PFSK-1 (cell line): ENCODE measurements around the gene TSLP.

Experiments used
- POLR2AphosphoS5 ChIP-seq: IDR thresholded peaks from 2 replicates; pipeline ENCODE4 v1.6.1; 2012; ENCODE audit warnings: low read depth, mild to moderate bottlenecking, control low read depth, low read length, moderate library complexity
- TF ChIP-seq, protein P1 (sequence below), 2 experiments: IDR thresholded peaks; 2 replicates each; pipeline versions ENCODE4 v1.6.1 to v1.8.0; 2011 to 2012; ENCODE audit warnings: low read depth in 2 of 2, low read length in 2 of 2, control low read depth in 1 of 2, inconsistent platforms in 1 of 2, mild to moderate bottlenecking in 1 of 2, moderate library complexity in 1 of 2; ENCODE audit not compliant: insufficient read depth in 1 of 2

DNA sequence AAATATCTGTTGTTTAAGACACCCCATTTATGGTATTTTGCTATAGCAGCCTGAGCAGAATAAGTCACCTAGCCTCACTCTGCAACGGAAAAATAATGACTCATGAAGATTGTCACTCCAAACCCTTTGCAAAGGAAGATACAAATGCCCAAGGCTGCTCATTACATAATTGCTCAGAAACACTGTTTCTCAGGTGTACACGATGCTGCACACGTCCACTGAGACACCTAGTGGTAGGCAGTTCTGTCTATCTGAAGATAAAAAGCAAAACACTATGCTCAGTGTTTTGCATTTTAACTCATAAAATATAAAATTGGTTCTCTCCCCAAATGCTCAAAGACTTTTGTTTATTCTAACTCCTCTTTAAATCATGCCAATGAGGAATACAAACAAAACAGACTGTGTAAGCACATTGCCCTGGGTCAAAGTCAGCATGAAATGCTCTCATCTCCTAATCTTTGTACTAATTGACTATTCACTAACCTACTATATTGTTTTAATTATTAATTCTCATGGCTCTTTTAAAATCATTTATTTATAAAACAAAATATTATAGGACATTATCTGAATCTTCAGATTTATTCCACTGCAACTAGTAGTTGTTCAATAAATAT lies 7.7 kb upstream of the TSLP start:
- no peak for TF ChIP-seq POLR2AphosphoS5
- TF ChIP-seq, protein P1, sequence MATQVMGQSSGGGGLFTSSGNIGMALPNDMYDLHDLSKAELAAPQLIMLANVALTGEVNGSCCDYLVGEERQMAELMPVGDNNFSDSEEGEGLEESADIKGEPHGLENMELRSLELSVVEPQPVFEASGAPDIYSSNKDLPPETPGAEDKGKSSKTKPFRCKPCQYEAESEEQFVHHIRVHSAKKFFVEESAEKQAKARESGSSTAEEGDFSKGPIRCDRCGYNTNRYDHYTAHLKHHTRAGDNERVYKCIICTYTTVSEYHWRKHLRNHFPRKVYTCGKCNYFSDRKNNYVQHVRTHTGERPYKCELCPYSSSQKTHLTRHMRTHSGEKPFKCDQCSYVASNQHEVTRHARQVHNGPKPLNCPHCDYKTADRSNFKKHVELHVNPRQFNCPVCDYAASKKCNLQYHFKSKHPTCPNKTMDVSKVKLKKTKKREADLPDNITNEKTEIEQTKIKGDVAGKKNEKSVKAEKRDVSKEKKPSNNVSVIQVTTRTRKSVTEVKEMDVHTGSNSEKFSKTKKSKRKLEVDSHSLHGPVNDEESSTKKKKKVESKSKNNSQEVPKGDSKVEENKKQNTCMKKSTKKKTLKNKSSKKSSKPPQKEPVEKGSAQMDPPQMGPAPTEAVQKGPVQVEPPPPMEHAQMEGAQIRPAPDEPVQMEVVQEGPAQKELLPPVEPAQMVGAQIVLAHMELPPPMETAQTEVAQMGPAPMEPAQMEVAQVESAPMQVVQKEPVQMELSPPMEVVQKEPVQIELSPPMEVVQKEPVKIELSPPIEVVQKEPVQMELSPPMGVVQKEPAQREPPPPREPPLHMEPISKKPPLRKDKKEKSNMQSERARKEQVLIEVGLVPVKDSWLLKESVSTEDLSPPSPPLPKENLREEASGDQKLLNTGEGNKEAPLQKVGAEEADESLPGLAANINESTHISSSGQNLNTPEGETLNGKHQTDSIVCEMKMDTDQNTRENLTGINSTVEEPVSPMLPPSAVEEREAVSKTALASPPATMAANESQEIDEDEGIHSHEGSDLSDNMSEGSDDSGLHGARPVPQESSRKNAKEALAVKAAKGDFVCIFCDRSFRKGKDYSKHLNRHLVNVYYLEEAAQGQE (IDR thresholded peaks at IDR 0.05; ENCODE audit: insufficient read depth in 1 of 2, low read depth in 2 of 2, low read length in 2 of 2), result no peak
